Measurements from ENCODE around the gene PXYLP1. TPM values are rescaled to one million over a fixed set of nuclear protein-coding genes. Genes with fewer than 3 reads are reported as not detected.

The PXYLP1 gene
- total and polyA plus RNA-seq, 2 experiments from 2014 or later = 21.3 to 25.8 TPM

DNA sequence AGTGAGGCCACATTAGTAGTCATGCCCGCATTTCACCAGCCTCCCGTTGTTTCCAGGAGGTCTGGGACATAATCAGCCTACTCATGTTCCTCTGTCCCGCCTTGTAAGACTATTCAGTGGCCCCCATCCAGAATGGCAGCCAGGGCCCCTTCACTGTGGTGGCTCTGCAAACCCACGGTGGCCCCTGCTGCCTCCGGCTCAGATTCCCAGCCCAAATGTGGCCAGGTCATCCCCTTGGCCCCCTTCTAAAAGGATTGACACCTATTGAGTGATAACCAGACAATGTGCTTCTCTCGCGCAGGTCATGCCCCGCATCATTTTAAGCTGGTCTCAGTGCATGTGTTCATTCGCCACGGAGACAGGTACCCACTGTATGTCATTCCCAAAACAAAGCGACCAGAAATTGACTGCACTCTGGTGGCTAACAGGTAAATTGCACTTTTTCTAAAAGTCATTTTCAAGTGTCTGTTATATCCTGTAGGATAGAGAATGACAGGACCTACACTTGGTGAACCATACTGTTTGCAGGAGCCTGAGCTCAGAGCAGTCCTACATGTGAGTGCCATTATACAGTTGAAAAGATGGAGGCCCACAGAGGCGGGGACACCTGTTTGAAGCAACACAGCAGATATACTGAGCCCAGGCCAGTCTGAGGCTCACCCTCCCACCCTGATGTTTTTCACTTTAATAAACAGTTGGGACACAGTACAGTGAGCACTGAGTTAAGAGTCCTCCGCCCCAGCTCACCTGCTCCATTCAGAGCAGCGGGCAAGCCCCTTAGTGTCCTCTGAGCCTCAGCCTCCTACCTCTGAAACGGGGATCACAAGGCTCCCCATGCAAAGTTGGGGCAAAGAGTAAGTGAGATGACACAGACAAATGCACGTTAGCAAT, 47.7 kb downstream of the PXYLP1 start:
- Histone ChIP-seq H3K79me2 (no peaks in the 10 kb centered on the region), H4K20me1 (ENCODE audit: insufficient read depth, poor library complexity, severe bottlenecking) (no peaks in the 10 kb centered on the region), H3K4me3 (no peak overlapping the region), H3K9me2 (replicated peaks; ENCODE audit: insufficient read depth) (no peaks in the 10 kb centered on the region), H2AFZ (no peak overlapping the region), H3K9me3 (ENCODE audit: low read depth) (no peaks in the 10 kb centered on the region), H3K4me1 (ENCODE audit: insufficient read depth) (peaks cover 5% of the 10 kb centered on the region), H3K27me3 (no peaks in the 10 kb centered on the region), H3K4me2 (no peak overlapping the region), H3K36me3 (replicated peaks; ENCODE audit: insufficient read depth, low read depth) (no peaks in the 10 kb centered on the region), H3K27ac (no peak overlapping the region)
- WGBS (ENCODE audit: low lambda C conversion rate, missing lambda C conversion rate) = 78% methylated on average over 15 of the region's 16 CpGs
- TF ChIP-seq, protein P1, sequence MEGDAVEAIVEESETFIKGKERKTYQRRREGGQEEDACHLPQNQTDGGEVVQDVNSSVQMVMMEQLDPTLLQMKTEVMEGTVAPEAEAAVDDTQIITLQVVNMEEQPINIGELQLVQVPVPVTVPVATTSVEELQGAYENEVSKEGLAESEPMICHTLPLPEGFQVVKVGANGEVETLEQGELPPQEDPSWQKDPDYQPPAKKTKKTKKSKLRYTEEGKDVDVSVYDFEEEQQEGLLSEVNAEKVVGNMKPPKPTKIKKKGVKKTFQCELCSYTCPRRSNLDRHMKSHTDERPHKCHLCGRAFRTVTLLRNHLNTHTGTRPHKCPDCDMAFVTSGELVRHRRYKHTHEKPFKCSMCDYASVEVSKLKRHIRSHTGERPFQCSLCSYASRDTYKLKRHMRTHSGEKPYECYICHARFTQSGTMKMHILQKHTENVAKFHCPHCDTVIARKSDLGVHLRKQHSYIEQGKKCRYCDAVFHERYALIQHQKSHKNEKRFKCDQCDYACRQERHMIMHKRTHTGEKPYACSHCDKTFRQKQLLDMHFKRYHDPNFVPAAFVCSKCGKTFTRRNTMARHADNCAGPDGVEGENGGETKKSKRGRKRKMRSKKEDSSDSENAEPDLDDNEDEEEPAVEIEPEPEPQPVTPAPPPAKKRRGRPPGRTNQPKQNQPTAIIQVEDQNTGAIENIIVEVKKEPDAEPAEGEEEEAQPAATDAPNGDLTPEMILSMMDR (IDR thresholded peaks at IDR 0.05; ENCODE audit: poor library complexity) = peak; percentile 45
- no peak for TF ChIP-seq EZH2 (IDR thresholded peaks at IDR 0.05; ENCODE audit: borderline replicate concordance)
- DNase-seq (ENCODE audit: low spot score) = no peak

DNA sequence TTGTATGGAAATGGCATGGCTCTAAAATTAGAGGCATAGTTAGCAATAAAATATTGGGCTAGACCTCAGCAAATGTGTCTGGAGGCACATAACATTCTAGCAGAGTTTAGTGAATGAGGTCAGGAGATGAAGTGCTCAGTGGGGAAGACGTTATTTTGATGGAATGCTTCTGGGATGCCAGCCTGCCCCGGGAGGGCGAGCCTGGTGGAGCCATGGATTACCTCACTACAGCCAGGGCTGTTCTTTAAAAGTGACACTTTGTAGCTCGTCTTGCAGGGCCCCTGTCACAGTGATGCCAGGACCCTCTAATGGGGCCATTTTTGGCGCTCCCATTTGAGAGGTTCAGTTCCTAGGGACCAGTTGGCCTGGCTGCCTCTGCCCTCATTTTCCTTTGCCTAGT, 48.5 kb downstream of the PXYLP1 start:
- Histone ChIP-seq H3K4me3 (no peak overlapping the region), H3K79me2 (no peaks in the 10 kb centered on the region), H3K4me2 (no peak overlapping the region), H3K27ac (no peak overlapping the region), H3K4me1 (ENCODE audit: insufficient read depth) (peaks cover 5% of the 10 kb centered on the region), H2AFZ (no peak overlapping the region), H3K9me3 (ENCODE audit: low read depth) (no peaks in the 10 kb centered on the region), H3K9me2 (replicated peaks; ENCODE audit: insufficient read depth) (no peaks in the 10 kb centered on the region), H3K36me3 (replicated peaks; ENCODE audit: insufficient read depth, low read depth) (no peaks in the 10 kb centered on the region), H4K20me1 (ENCODE audit: insufficient read depth, poor library complexity, severe bottlenecking) (no peaks in the 10 kb centered on the region), H3K27me3 (no peaks in the 10 kb centered on the region)
- DNase-seq (ENCODE audit: low spot score) = no peak
- 77% methylated on average over 5 of the region's 5 CpGs for WGBS (ENCODE audit: low lambda C conversion rate, missing lambda C conversion rate)
- TF ChIP-seq EZH2 (IDR thresholded peaks at IDR 0.05; ENCODE audit: borderline replicate concordance) (no peak), EZH2phosphoT487 (IDR thresholded peaks at IDR 0.05; ENCODE audit: low read depth, severe bottlenecking, unreplicated experiment) (no peak)
- TF ChIP-seq, protein P1 (IDR thresholded peaks at IDR 0.05; ENCODE audit: poor library complexity) = no peak

DNA sequence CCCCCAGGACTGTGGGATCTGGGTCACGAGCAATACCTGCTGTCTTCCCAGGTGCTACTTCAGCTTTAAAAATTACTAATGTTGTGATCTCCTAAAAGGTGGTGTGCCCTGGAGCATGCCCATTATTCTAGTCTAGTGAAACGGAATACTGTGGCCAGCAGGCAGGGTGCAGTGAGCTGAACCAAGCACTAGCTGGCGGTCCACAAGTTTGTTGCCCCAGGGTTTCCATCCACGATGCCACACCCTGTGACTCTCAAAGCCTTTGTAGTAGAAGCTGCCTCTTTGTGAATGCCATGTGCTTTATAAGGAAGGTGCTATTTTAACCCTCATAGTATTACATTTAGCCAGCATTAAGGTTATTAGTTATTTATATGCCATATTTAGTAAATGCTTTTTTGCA, 49.1 kb downstream of the PXYLP1 start:
- no peaks in the 10 kb centered on the region for H3K9me2 ChIP-seq (replicated peaks; ENCODE audit: insufficient read depth)
- H3K79me2 ChIP-seq = no peaks in the 10 kb centered on the region
- TF ChIP-seq EZH2 (IDR thresholded peaks at IDR 0.05; ENCODE audit: borderline replicate concordance) = no peak
- H2AFZ ChIP-seq = no peak overlapping the region
- H3K27ac ChIP-seq = no peak overlapping the region
- H3K4me2 ChIP-seq = no peak overlapping the region
- H3K27me3 ChIP-seq = no peaks in the 10 kb centered on the region
- 80% methylated on average over 4 of the region's 4 CpGs for WGBS (ENCODE audit: low lambda C conversion rate, missing lambda C conversion rate)
- no peak for DNase-seq (ENCODE audit: low spot score)
- no peak overlapping the region for H3K4me3 ChIP-seq
- peaks cover 4% of the 10 kb centered on the region for H3K4me1 ChIP-seq (ENCODE audit: insufficient read depth)
- no peaks in the 10 kb centered on the region for H3K36me3 ChIP-seq (replicated peaks; ENCODE audit: insufficient read depth, low read depth)
- no peaks in the 10 kb centered on the region for H4K20me1 ChIP-seq (ENCODE audit: insufficient read depth, poor library complexity, severe bottlenecking)
- no peaks in the 10 kb centered on the region for H3K9me3 ChIP-seq (ENCODE audit: low read depth)

DNA sequence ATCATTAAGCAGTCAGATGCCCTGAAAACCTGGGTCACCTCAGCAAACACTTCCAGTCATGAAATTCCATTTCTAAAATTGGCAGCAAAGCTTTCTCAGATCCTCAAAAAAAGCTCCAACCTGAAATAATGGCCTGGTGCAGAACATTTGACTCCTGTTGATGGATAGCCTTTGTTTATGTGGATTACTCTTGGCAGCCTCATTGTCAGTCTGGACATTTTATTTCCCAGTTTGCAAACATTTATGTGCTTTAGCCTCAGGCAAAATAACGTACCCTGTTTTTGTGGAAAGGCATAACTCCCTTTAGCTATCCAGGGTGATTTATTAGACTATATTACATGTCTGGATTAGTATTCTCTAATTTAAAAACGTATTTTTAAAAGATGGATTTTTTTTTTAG, 53.9 kb downstream of the PXYLP1 start:
- Histone ChIP-seq H2AFZ (no peak overlapping the region), H3K4me1 (ENCODE audit: insufficient read depth) (peaks cover 5% of the 10 kb centered on the region), H3K27me3 (no peaks in the 10 kb centered on the region), H3K36me3 (replicated peaks; ENCODE audit: insufficient read depth, low read depth) (no peaks in the 10 kb centered on the region), H3K4me3 (no peak overlapping the region), H3K9me3 (ENCODE audit: low read depth) (no peaks in the 10 kb centered on the region), H3K79me2 (no peaks in the 10 kb centered on the region), H3K9me2 (replicated peaks; ENCODE audit: insufficient read depth) (no peaks in the 10 kb centered on the region), H3K27ac (peak overlapping the region; percentile 9), H3K4me2 (no peak overlapping the region), H4K20me1 (ENCODE audit: insufficient read depth, poor library complexity, severe bottlenecking) (no peaks in the 10 kb centered on the region)
- 59% methylated on average over 2 of the region's 2 CpGs for WGBS (ENCODE audit: low lambda C conversion rate, missing lambda C conversion rate)
- TF ChIP-seq EZH2 (IDR thresholded peaks at IDR 0.05; ENCODE audit: borderline replicate concordance) (no peak), EZH2phosphoT487 (IDR thresholded peaks at IDR 0.05; ENCODE audit: low read depth, severe bottlenecking, unreplicated experiment) (no peak)
- TF ChIP-seq, protein P1 (IDR thresholded peaks at IDR 0.05; ENCODE audit: poor library complexity) = no peak
- no peak for DNase-seq (ENCODE audit: low spot score)

Data from hepatocyte (in vitro differentiated cells).